ENCODE results near the gene LEPR.
A peak's percentile ranks its signal among the peaks of the same experiment; 100 is the strongest.

Gene LEPR

DNA sequence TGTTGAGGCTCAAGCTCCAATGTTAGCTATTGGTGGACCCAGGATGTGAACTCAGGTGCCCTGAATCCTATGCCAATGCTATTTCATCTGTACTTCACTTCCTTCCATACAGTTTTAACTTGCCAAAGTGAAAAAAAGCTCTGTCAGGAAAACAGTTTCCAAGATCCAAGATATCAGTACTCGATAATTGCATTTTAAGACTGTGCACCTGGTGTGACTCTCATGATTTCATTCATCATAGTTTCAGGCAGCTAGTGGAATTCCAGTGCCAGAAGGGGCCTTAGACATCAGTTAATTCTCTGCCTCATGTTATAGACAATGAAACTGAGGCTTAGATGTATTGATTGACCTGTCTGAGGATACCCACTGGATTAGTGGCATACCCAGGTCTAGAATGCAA is 26.5 kb upstream of the LEPR start:
- no peaks in the 10 kb centered on the region for H3K79me1 ChIP-seq (ENCODE audit: low read length)
- no peaks in the 10 kb centered on the region for H3K79me2 ChIP-seq (ENCODE audit: control insufficient read depth, insufficient read depth, low read length, poor library complexity)
- no peak overlapping the region for H3K9ac ChIP-seq (ENCODE audit: low read length)
- H2AK5ac ChIP-seq (ENCODE audit: low read length) = no peak overlapping the region
- no peak overlapping the region for H4K12ac ChIP-seq (ENCODE audit: low read depth, low read length)
- peaks cover 0 to 3% of the 10 kb centered on the region in 2 experiments for H3K4me1 ChIP-seq (ENCODE audit: control insufficient read depth in 1 of 2, insufficient read depth in 2 of 2, low read length in 2 of 2)
- no peak overlapping the region for H3K4me3 ChIP-seq (ENCODE audit: low read depth, low read length)
- H3K36me3 ChIP-seq (ENCODE audit: control insufficient read depth in 1 of 2, insufficient read depth in 2 of 2, low read length in 2 of 2) = peaks cover 8 to 18% of the 10 kb centered on the region in 2 experiments
- no peak overlapping the region for H3K14ac ChIP-seq (ENCODE audit: low read length)
- H3K27me3 ChIP-seq (ENCODE audit: insufficient read depth, low read length) = no peaks in the 10 kb centered on the region
- H3K23ac ChIP-seq (ENCODE audit: low read length) = no peak overlapping the region
- peaks cover 3% of the 10 kb centered on the region for H3K9me3 ChIP-seq (ENCODE audit: insufficient read depth, low read depth, low read length)
- no peak for DNase-seq
- no peak overlapping the region for H2AFZ ChIP-seq (ENCODE audit: insufficient read depth, low read length, poor library complexity)
- no peak overlapping the region for H2BK5ac ChIP-seq (ENCODE audit: low read depth, low read length, poor library complexity)
- H2BK12ac ChIP-seq (ENCODE audit: low read length) = no peak overlapping the region
- no peak overlapping the region for H3K4me2 ChIP-seq (ENCODE audit: low read length)
- H2BK120ac ChIP-seq (ENCODE audit: insufficient read depth, low read length, poor library complexity) = no peak overlapping the region
- H4K8ac ChIP-seq (ENCODE audit: low read depth, low read length) = no peak overlapping the region
- H4K91ac ChIP-seq (ENCODE audit: low read depth, low read length) = no peak overlapping the region
- H3K18ac ChIP-seq (ENCODE audit: low read length) = no peak overlapping the region
- no CpG with 5 or more reads among the region's 1 CpG for WGBS (ENCODE audit: extremely low coverage, insufficient coverage, insufficient read length)
- no peak overlapping the region for H3K27ac ChIP-seq (ENCODE audit: low read depth, low read length)
- no peak overlapping the region for H3K4ac ChIP-seq (ENCODE audit: low read depth, low read length)

DNA sequence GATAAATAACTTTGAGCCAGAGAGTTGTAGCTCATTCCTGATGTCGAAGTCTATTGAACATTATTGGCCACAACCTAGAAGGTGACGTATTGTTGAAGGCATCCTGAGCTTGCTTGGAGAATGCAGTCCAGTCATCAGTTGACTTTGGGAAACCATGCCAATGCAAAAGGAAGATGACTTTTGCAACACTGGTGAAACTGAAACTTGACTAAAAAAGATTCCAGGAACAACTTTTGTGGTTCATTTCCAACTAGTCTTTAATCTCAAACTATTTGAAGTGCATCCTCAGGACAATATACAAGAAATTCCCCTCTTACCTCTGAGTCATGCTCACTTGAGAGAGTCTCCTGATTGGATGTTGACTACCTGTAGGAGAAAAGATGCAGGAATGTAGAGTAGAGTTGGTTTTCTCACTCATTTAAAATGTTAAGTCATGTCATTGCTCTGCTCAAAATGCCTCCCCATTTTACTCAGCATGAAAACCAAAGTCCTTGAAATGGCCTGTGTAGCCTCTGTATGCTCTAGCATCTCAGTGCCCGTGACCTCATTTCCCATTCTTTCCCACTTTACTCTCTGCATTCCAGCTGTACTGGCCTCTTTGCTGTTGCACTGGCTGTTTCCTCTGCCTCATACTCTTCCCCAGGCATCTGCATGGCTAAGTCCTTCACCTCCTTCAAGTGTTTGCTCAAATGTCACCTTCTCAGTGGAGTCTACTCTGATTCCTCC is 24.4 kb upstream of the LEPR start:
- Histone ChIP-seq H4K91ac (ENCODE audit: low read depth, low read length) (no peak overlapping the region), H2BK12ac (ENCODE audit: low read length) (no peak overlapping the region), H3K4me1 (ENCODE audit: control insufficient read depth in 1 of 2, insufficient read depth in 2 of 2, low read length in 2 of 2) (peaks cover 0 to 3% of the 10 kb centered on the region in 2 experiments), H3K9me3 (ENCODE audit: insufficient read depth, low read depth, low read length) (peaks cover 3% of the 10 kb centered on the region), H2AFZ (ENCODE audit: insufficient read depth, low read length, poor library complexity) (no peak overlapping the region), H2AK5ac (ENCODE audit: low read length) (no peak overlapping the region), H3K14ac (ENCODE audit: low read length) (no peak overlapping the region), H3K4me3 (ENCODE audit: low read depth, low read length) (no peak overlapping the region), H4K8ac (ENCODE audit: low read depth, low read length) (no peak overlapping the region), H3K9ac (ENCODE audit: low read length) (no peak overlapping the region), H3K79me1 (ENCODE audit: low read length) (no peaks in the 10 kb centered on the region), H3K27ac (ENCODE audit: low read depth, low read length) (no peak overlapping the region), H2BK120ac (ENCODE audit: insufficient read depth, low read length, poor library complexity) (no peak overlapping the region), H3K4me2 (ENCODE audit: low read length) (no peak overlapping the region), H3K27me3 (ENCODE audit: insufficient read depth, low read length) (no peaks in the 10 kb centered on the region), H3K23ac (ENCODE audit: low read length) (no peak overlapping the region), H3K4ac (ENCODE audit: low read depth, low read length) (no peak overlapping the region), H2BK5ac (ENCODE audit: low read depth, low read length, poor library complexity) (no peak overlapping the region), H4K12ac (ENCODE audit: low read depth, low read length) (no peak overlapping the region), H3K36me3 (ENCODE audit: control insufficient read depth in 1 of 2, insufficient read depth in 2 of 2, low read length in 2 of 2) (peaks cover 5 to 10% of the 10 kb centered on the region in 2 experiments), H3K79me2 (ENCODE audit: control insufficient read depth, insufficient read depth, low read length, poor library complexity) (no peaks in the 10 kb centered on the region), H3K18ac (ENCODE audit: low read length) (no peak overlapping the region)
- peak; percentile 60 to 93 for DNase-seq
- no CpG with 5 or more reads among the region's 3 CpGs for WGBS (ENCODE audit: extremely low coverage, insufficient coverage, insufficient read length)

- Histone ChIP-seq H3K27me3 (ENCODE audit: insufficient read depth, low read length) (no peaks in the 10 kb centered on the region), H3K9ac (ENCODE audit: low read length) (no peak overlapping the region), H3K4ac (ENCODE audit: low read depth, low read length) (no peak overlapping the region), H2BK120ac (ENCODE audit: insufficient read depth, low read length, poor library complexity) (no peak overlapping the region), H3K23ac (ENCODE audit: low read length) (no peak overlapping the region), H3K18ac (ENCODE audit: low read length) (no peak overlapping the region), H4K91ac (ENCODE audit: low read depth, low read length) (no peak overlapping the region), H2AFZ (ENCODE audit: insufficient read depth, low read length, poor library complexity) (no peak overlapping the region), H2AK5ac (ENCODE audit: low read length) (no peak overlapping the region), H3K4me1 (ENCODE audit: control insufficient read depth in 1 of 2, insufficient read depth in 2 of 2, low read length in 2 of 2) (peaks cover 0 to 3% of the 10 kb centered on the region in 2 experiments), H3K79me1 (ENCODE audit: low read length) (no peaks in the 10 kb centered on the region), H4K12ac (ENCODE audit: low read depth, low read length) (no peak overlapping the region), H3K79me2 (ENCODE audit: control insufficient read depth, insufficient read depth, low read length, poor library complexity) (no peaks in the 10 kb centered on the region), H2BK5ac (ENCODE audit: low read depth, low read length, poor library complexity) (no peak overlapping the region), H4K8ac (ENCODE audit: low read depth, low read length) (no peak overlapping the region), H2BK12ac (ENCODE audit: low read length) (no peak overlapping the region), H3K14ac (ENCODE audit: low read length) (no peak overlapping the region), H3K27ac (ENCODE audit: low read depth, low read length) (no peak overlapping the region), H3K4me3 (ENCODE audit: low read depth, low read length) (no peak overlapping the region), H3K36me3 (ENCODE audit: control insufficient read depth in 1 of 2, insufficient read depth in 2 of 2, low read length in 2 of 2) (peaks cover 2 to 8% of the 10 kb centered on the region in 2 experiments), H3K9me3 (ENCODE audit: insufficient read depth, low read depth, low read length) (no peaks in the 10 kb centered on the region), H3K4me2 (ENCODE audit: low read length) (no peak overlapping the region)
- no CpG with 5 or more reads among the region's 1 CpG for WGBS (ENCODE audit: extremely low coverage, insufficient coverage, insufficient read length)
- DNase-seq = no peak
These were observed 22.4 kb upstream of the LEPR start for GRCh38 chr1:65398083-65398482.

GRCh38 chr1:65399003-65399402 is 21.5 kb upstream of the LEPR start:
- H3K9ac ChIP-seq (ENCODE audit: low read length) = no peak overlapping the region
- H3K4me1 ChIP-seq (ENCODE audit: control insufficient read depth in 1 of 2, insufficient read depth in 2 of 2, low read length in 2 of 2) = peaks cover 0 to 3% of the 10 kb centered on the region in 2 experiments
- no CpG with 5 or more reads among the region's 1 CpG for WGBS (ENCODE audit: extremely low coverage, insufficient coverage, insufficient read length)
- H3K36me3 ChIP-seq (ENCODE audit: control insufficient read depth in 1 of 2, insufficient read depth in 2 of 2, low read length in 2 of 2) = peaks cover 4 to 6% of the 10 kb centered on the region in 2 experiments
- no peak overlapping the region for H3K4me3 ChIP-seq (ENCODE audit: low read depth, low read length)
- no peaks in the 10 kb centered on the region for H3K27me3 ChIP-seq (ENCODE audit: insufficient read depth, low read length)
- no peak overlapping the region for H3K23ac ChIP-seq (ENCODE audit: low read length)
- no peak overlapping the region for H2BK12ac ChIP-seq (ENCODE audit: low read length)
- H2AFZ ChIP-seq (ENCODE audit: insufficient read depth, low read length, poor library complexity) = no peak overlapping the region
- H3K9me3 ChIP-seq (ENCODE audit: insufficient read depth, low read depth, low read length) = no peaks in the 10 kb centered on the region
- no peaks in the 10 kb centered on the region for H3K79me1 ChIP-seq (ENCODE audit: low read length)
- no peak overlapping the region for H3K27ac ChIP-seq (ENCODE audit: low read depth, low read length)
- no peak for DNase-seq
- H3K79me2 ChIP-seq (ENCODE audit: control insufficient read depth, insufficient read depth, low read length, poor library complexity) = no peaks in the 10 kb centered on the region
- H3K4me2 ChIP-seq (ENCODE audit: low read length) = no peak overlapping the region
- no peak overlapping the region for H4K91ac ChIP-seq (ENCODE audit: low read depth, low read length)
- H3K4ac ChIP-seq (ENCODE audit: low read depth, low read length) = no peak overlapping the region
- no peak overlapping the region for H4K12ac ChIP-seq (ENCODE audit: low read depth, low read length)
- H3K14ac ChIP-seq (ENCODE audit: low read length) = no peak overlapping the region
- no peak overlapping the region for H2AK5ac ChIP-seq (ENCODE audit: low read length)
- H3K18ac ChIP-seq (ENCODE audit: low read length) = no peak overlapping the region
- H4K8ac ChIP-seq (ENCODE audit: low read depth, low read length) = no peak overlapping the region
- H2BK5ac ChIP-seq (ENCODE audit: low read depth, low read length, poor library complexity) = no peak overlapping the region
- H2BK120ac ChIP-seq (ENCODE audit: insufficient read depth, low read length, poor library complexity) = no peak overlapping the region

Data from trophoblast cell (in vitro differentiated cells and primary cell).